RWPE1 (cell line): Measurements from ENCODE around the gene ZNF710.

ENCODE experiments used
- CTCF ChIA-PET: fragments of 350-600 bp; sonication (Branson Sonifier 250); formaldehyde crosslinking; extraction: SDS; loops from one replicate; lab custom pipeline; 2021; lab: Yijun Ruan, JAX
- POLR2A ChIA-PET: fragments of 400-600 bp; formaldehyde crosslinking; extraction: SDS; loops from one replicate; lab custom pipeline; 2020; ENCODE audit warnings: antibody characterized with exemption; ENCODE audit not compliant: low non-redundant PET; lab: Yijun Ruan, JAX
- DNase-seq: peaks from one replicate; pipeline ENCODE4 v3.0.0; 2012; ENCODE audit warnings: low spot score
- H3K27ac ChIP-seq: fragments of 450-650 bp; 2 replicates; pipeline ENCODE4 v1.5.1; 2017
- TF ChIP-seq, protein P1 (sequence below): fragments of 450-650 bp; conservative IDR thresholded peaks from 2 replicates; pipeline ENCODE4 v1.5.1; 2017; ENCODE audit warnings: low read depth, mild to moderate bottlenecking

ZNF710 gene

DNA sequence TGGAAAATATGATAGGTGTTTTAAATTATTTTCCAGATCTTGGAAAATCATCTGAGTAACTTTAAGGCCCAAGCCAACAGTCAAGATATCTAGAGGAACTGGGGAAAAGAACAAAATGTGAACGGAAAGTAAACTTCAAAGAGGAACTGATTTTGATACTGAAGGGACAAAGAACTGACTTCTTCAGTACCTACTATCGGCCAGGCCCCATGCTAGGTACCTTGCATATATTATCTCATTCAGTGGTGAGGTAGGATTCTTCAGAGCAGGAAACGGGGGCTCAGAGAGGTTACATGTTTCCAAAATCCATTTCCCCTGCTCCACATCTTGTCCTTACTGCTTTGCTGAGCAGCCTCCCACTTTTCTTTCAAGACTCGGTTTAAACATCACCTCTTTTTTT lies 9.8 kb upstream of the ZNF710 start:
- TF ChIP-seq, protein P1, sequence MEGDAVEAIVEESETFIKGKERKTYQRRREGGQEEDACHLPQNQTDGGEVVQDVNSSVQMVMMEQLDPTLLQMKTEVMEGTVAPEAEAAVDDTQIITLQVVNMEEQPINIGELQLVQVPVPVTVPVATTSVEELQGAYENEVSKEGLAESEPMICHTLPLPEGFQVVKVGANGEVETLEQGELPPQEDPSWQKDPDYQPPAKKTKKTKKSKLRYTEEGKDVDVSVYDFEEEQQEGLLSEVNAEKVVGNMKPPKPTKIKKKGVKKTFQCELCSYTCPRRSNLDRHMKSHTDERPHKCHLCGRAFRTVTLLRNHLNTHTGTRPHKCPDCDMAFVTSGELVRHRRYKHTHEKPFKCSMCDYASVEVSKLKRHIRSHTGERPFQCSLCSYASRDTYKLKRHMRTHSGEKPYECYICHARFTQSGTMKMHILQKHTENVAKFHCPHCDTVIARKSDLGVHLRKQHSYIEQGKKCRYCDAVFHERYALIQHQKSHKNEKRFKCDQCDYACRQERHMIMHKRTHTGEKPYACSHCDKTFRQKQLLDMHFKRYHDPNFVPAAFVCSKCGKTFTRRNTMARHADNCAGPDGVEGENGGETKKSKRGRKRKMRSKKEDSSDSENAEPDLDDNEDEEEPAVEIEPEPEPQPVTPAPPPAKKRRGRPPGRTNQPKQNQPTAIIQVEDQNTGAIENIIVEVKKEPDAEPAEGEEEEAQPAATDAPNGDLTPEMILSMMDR, result no peak
- CTCF ChIA-PET, result interaction anchor here (0.6 kb wide), 1 partner anchor 457 kb away, joined by 3 read pairs; no protein-coding TSS in a partner anchor
- H3K27ac ChIP-seq, result no peak overlapping the region
- POLR2A ChIA-PET, result no interaction called here
- DNase-seq, result no peak

DNA sequence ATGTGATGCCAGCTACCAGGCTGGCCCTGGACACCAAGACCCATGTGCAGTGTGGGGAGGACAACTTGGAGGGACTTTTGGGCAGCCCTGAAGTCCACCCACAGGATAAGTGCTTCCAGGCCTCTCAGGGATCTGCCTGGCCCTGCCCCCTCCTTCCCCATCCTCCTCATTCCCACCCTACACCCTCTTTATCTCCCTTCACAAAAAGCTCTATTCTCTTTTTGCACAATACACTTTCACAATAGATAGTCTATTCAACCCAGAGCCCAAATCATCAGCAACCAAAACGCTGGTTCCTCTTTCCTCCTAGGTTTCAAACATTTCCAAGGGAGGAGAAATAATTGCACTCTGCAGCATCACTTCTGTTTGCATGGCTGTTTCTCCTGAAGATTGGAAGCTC lies 7.8 kb upstream of the ZNF710 start:
- POLR2A ChIA-PET, result no interaction called here
- TF ChIP-seq, protein P1, result no peak
- CTCF ChIA-PET, result interaction anchor here (0.6 kb wide), 1 partner anchor 102 kb away, joined by 3 read pairs; no protein-coding TSS in a partner anchor
- no peak overlapping the region for H3K27ac ChIP-seq
- no peak for DNase-seq

DNA sequence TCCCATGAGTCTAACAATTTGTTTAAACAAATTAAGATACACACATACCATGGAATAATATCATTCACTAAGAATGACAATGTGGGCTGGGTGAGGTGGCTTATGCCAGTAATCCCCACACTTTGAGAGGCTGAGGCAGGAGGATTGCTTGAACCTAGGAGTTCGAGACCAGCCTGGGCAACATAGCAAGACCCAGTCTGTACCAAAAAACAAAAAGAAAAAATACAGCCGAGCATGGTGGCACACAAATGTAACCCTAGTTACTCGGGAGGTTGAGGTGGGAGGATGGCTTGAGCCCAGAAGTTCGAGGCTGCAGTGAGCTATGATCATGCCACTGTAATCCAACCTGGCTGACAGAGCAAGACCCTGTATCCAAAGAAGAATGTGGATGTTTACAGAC lies 4.0 kb upstream of the ZNF710 start:
- ChIA-PET POLR2A (no interaction called here), CTCF (no interaction called here)
- TF ChIP-seq, protein P1, result no peak
- no peak overlapping the region for H3K27ac ChIP-seq
- DNase-seq, result no peak

DNA sequence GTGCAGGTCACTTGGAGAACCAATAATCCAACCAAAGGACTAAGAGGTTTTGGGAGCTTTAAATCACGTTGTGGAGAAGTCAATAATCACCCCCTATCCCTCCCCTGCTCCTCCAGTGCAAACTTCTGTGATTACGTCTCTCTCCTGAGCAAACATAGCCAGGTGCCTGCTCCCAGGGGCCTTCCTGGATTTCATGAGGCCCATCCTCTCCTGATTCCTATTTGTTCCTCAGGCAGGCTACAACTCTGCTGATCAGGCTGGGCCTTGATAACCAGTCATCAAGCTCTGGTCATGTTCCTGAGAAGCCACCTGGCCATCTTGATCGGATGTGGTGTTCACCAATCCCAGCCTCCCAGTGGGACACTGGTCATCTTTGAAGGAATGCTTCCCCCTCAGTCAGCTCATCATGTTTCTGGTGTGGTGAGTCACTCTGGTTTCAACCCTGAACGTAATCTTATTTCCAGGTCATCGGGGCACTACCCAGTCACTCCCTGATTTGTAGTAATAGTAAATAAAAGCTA lies 2.9 kb upstream of the ZNF710 start:
- TF ChIP-seq, protein P1, result no peak
- DNase-seq, result peak; percentile 94
- peak overlapping the region; percentile 13; the same call in 1 of the 2 replicates for H3K27ac ChIP-seq
- ChIA-PET POLR2A (no interaction called here), CTCF (interaction anchor here (0.5 kb wide), 1 partner anchor 72 kb away, joined by 4 read pairs; no protein-coding TSS in a partner anchor)

DNA sequence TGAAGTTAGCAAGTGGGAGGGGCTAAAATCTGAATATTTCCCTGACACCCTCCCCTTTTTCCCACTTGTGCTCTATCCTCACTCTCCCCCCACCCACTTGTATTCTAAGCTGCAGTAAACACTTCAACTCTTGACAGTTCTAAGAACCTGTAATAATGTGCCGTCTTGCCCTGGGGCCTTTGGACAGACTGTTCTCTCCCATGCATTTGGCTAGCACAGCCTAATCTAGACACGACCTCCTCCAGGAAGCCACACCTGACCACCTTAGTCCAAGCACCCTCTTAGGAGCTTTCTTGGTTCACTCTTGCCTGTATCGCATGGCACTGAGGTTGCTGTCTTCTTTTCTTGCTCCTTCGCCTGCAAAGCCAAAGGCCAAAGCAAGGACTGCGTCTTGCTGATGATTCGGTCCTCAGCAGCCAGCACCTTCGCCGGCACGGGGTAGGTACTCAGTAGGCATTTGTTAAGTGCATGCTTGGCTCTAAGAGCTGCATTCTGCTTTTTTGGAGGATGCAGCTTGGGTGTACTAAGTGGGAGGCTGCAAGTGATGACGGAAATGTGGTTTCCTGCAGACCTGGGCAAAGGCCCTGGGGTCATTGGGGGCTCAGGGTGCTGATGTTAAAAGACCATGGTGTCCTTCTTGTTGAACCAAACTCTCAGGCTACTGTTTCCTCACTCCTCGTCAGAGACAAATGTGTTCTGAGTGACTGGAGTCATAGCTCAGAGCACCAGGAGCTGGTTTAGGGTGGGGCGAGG lies 2.0 kb upstream of the ZNF710 start:
- ChIA-PET POLR2A (interaction anchor here (0.5 to 0.6 kb wide), 2 partner anchors 86 to 92 kb away, joined by 3 to 4 read pairs; no protein-coding TSS in a partner anchor), CTCF (interaction anchor here (0.5 to 0.6 kb wide), 3 partner anchors 676 to 1813 kb away, joined by 3 to 5 read pairs (median 4); no protein-coding TSS in a partner anchor)
- TF ChIP-seq, protein P1, result no peak
- peak overlapping the region; percentile 97 for H3K27ac ChIP-seq
- DNase-seq, result no peak

DNA sequence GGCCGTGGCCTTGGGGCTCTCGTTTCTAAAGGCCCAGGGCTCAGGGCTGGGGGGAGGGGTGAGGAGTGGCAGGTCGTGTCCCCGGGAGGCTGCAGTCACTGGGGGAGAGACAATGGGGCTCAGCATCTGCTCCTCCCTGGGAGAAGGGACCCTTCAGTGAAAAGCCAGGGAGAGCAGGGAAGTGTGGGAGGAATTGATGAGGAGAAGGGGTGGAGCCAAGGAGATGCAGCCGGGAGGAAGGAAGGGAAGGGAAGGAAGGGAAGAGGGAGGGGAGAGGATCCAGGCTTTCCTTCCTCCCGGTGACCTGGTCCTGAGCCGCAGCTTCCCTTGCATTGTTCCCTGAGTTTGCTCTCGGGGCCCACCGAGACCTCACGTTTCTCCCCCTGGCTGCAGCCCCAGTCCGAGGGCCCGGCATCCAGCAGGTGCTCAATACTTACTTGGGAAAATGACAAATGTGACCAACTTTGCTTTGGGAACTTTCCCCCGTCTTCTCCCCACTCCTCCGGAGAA lies 1.4 kb upstream of the ZNF710 start:
- POLR2A ChIA-PET, result interaction anchor here (0.5 to 0.6 kb wide), 2 partner anchors 86 to 92 kb away, joined by 3 to 4 read pairs; no protein-coding TSS in a partner anchor
- TF ChIP-seq, protein P1, result no peak
- H3K27ac ChIP-seq, result peak overlapping the region; percentile 97
- no peak for DNase-seq
- CTCF ChIA-PET, result interaction anchor here (0.5 to 0.6 kb wide), 3 partner anchors 676 to 1813 kb away, joined by 3 to 5 read pairs (median 4); no protein-coding TSS in a partner anchor
